Neuronal stem cell (in vitro differentiated cells): ENCODE results near the gene PCYT1A.
A peak's percentile ranks its signal among the peaks of the same experiment; 100 is the strongest.

Experiments used
- DNase-seq: peaks from one replicate; pipeline ENCODE4 v3.0.0-alpha.2; 2013; ENCODE audit warnings: low spot score
- H2AFZ ChIP-seq: one replicate; pipeline ENCODE4 v1.6.1; 2013; ENCODE audit warnings: mild to moderate bottlenecking, low read length, inconsistent platforms
- H2AK5ac ChIP-seq: 2 replicates; pipeline ENCODE4 v1.6.1; 2013; ENCODE audit warnings: low read depth, mild to moderate bottlenecking, inconsistent platforms, low read length, moderate library complexity, mixed read lengths
- H2BK120ac ChIP-seq: 2 replicates; pipeline ENCODE4 v1.6.1; 2013; ENCODE audit warnings: low read depth, mild to moderate bottlenecking, inconsistent platforms, low read length, moderate library complexity, mixed read lengths
- H2BK12ac ChIP-seq: one replicate; pipeline ENCODE4 v1.6.1; 2013; ENCODE audit warnings: low read length, inconsistent platforms
- H2BK15ac ChIP-seq: 2 replicates; pipeline ENCODE4 v1.6.1; 2013; ENCODE audit warnings: mild to moderate bottlenecking, low read length, inconsistent platforms, mixed read lengths
- H2BK5ac ChIP-seq: one replicate; pipeline ENCODE4 v1.6.1; 2013; ENCODE audit warnings: inconsistent platforms, mild to moderate bottlenecking, low read length, moderate library complexity
- H3K14ac ChIP-seq: one replicate; pipeline ENCODE4 v1.6.1; 2013; ENCODE audit warnings: low read length, inconsistent platforms
- H3K18ac ChIP-seq: 2 replicates; pipeline ENCODE4 v1.6.1; 2013; ENCODE audit warnings: low read length, inconsistent platforms
- H3K23ac ChIP-seq: 2 replicates; pipeline ENCODE4 v1.6.1; 2013; ENCODE audit warnings: low read depth, mild to moderate bottlenecking, mixed read lengths, low read length, inconsistent platforms; ENCODE audit not compliant: poor library complexity
- H3K27ac ChIP-seq: replicated peaks from 3 replicates; pipeline ENCODE4 v1.5.1; 2013; ENCODE audit warnings: low read length, inconsistent platforms
- H3K27me3 ChIP-seq, 3 experiments: 2 replicates each; pipeline ENCODE4 v1.6.1; 2013; ENCODE audit warnings: low read length in 3 of 3, mild to moderate bottlenecking in 2 of 3, inconsistent platforms in 1 of 3, low read depth in 1 of 3, mixed read lengths in 1 of 3, moderate library complexity in 1 of 3; ENCODE audit not compliant: control insufficient read depth in 3 of 3, insufficient read depth in 3 of 3
- H3K36me3 ChIP-seq, 2 donors: replicated peaks in 1 of 2; 2 replicates each; pipeline ENCODE4 v1.6.1; 2013; ENCODE audit warnings: low read length in 2 of 2; ENCODE audit not compliant: control insufficient read depth in 2 of 2, insufficient read depth in 2 of 2
- H3K4ac ChIP-seq: 2 replicates; pipeline ENCODE4 v1.6.1; 2013; ENCODE audit warnings: inconsistent platforms, mild to moderate bottlenecking, low read length, moderate library complexity
- H3K4me1 ChIP-seq, 2 donors: 1 replicate in 1 of 2; 2 replicates in 1 of 2; pipeline ENCODE4 v1.6.1; 2013; ENCODE audit warnings: low read length in 2 of 2, low read depth in 1 of 2; ENCODE audit not compliant: control insufficient read depth in 2 of 2, insufficient read depth in 1 of 2
- H3K4me2 ChIP-seq: one replicate; pipeline ENCODE4 v1.6.1; 2013; ENCODE audit warnings: mild to moderate bottlenecking, low read length, inconsistent platforms; ENCODE audit not compliant: insufficient read depth, poor library complexity, severe bottlenecking
- H3K4me3 ChIP-seq, 2 donors: 2 replicates each; pipeline ENCODE4 v1.5.1; 2013; ENCODE audit warnings: low read length in 2 of 2, mild to moderate bottlenecking in 2 of 2, inconsistent platforms in 1 of 2, moderate library complexity in 1 of 2
- H3K79me1 ChIP-seq: one replicate; pipeline ENCODE4 v1.6.1; 2013; ENCODE audit warnings: low read depth, mild to moderate bottlenecking, inconsistent platforms, low read length, moderate library complexity
- H3K9ac ChIP-seq: one replicate; pipeline ENCODE4 v1.6.1; 2013; ENCODE audit warnings: mild to moderate bottlenecking, low read depth, low read length, inconsistent platforms; ENCODE audit not compliant: poor library complexity
- H3K9me3 ChIP-seq, 2 donors: replicated peaks in 1 of 2; 2 replicates each; pipeline versions ENCODE3 to v1.6.1; 2013; ENCODE audit warnings: low read length in 2 of 2, mild to moderate bottlenecking in 2 of 2, inconsistent platforms in 1 of 2, low read depth in 1 of 2, mixed read lengths in 1 of 2, moderate library complexity in 1 of 2; ENCODE audit not compliant: control insufficient read depth in 2 of 2, insufficient read depth in 1 of 2
- H4K8ac ChIP-seq: one replicate; pipeline ENCODE4 v1.6.1; 2013; ENCODE audit warnings: low read depth, mild to moderate bottlenecking, inconsistent platforms, low read length, moderate library complexity
- H4K91ac ChIP-seq: one replicate; pipeline ENCODE4 v1.6.1; 2013; ENCODE audit warnings: low read length, low read depth, mild to moderate bottlenecking, inconsistent platforms; ENCODE audit not compliant: poor library complexity
- WGBS, 2 donors: extraction: QIAGEN DNeasy Blood & Tissue Kit; methylation state at CpG; one replicate each; pipeline ENCODE4 v1.1.7; 2013; ENCODE audit warnings: missing lambda C conversion rate in 2 of 2, mixed read lengths in 1 of 2; ENCODE audit not compliant: insufficient read length in 2 of 2, insufficient replicate concordance in 1 of 2; ENCODE audit errors: extremely low coverage in 2 of 2; 5-methylcytosine and 5-hydroxymethylcytosine counted together

The PCYT1A gene

DNA sequence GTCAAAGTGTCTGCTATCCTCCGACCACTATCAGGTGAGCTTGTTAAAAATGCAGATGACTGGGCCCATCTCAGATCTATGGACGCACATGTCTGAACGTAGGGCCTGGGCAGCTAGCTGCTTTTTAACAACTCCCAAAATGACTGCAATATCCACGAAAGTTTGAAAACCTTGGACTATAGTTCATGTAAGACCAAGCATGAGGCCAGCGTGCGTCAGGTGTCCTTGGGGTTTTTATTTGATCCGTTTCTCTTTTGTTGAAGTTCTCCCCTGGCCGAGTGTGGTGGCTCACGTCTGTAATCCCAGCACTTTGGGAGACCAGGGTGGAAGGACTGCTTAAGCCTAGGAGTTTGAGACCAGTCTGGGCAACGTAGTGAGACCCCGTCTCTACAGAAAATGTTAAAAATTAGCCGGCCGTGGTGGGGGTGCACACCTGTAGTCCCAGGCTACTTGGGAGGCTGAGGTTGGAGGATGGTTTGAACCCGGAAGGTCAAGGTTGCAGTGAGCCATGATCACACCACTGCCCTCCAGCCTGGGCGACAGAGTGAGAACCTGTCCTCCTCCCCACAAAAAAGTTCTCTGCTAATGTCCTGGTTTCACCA lies 61.7 kb downstream of the PCYT1A start:
- Histone ChIP-seq H2BK120ac (no peak overlapping the region), H2BK15ac (no peak overlapping the region), H4K91ac (no peak overlapping the region), H3K4ac (no peak overlapping the region), H2BK12ac (no peak overlapping the region), H3K27ac (no peak overlapping the region), H4K8ac (no peak overlapping the region), H3K23ac (no peak overlapping the region), H3K9me3 (no peaks in the 10 kb centered on the region), H2AK5ac (no peak overlapping the region), H2AFZ (no peak overlapping the region), H3K4me2 (no peak overlapping the region), H3K9ac (no peak overlapping the region), H3K4me3 (no peak overlapping the region), H3K4me1 (no peaks in the 10 kb centered on the region), H3K79me1 (no peaks in the 10 kb centered on the region), H3K18ac (no peak overlapping the region), H3K27me3 (no peaks in the 10 kb centered on the region), H3K14ac (no peak overlapping the region), H2BK5ac (no peak overlapping the region), H3K36me3 (no peaks in the 10 kb centered on the region)
- no CpG with 5 or more reads among the region's 15 CpGs for WGBS, 2 donors
- DNase-seq: no peak

DNA sequence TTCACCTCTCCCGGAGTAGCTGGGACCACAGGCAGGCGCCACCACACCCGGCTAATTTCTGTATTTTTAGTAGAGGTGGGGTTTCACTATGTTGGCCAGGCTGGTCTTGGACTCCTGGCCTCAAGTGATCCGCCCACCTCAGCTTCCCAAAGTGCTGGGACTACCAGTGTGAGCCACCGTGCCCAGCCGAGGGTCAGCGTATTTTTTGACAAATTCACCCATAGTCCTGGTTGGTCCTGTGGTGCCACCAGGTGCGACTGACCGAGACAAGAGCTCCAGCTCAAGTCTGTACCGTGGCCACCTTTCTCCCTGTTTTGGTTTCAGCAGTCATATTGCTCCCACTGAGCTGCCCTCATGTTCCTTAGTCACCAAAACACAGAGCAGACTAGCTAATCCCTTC lies 62.4 kb downstream of the PCYT1A start:
- H3K9me3 ChIP-seq: no peaks in the 10 kb centered on the region
- H2BK5ac ChIP-seq: no peak overlapping the region
- DNase-seq: no peak
- H3K4me2 ChIP-seq: no peak overlapping the region
- H4K8ac ChIP-seq: no peak overlapping the region
- H3K36me3 ChIP-seq: no peaks in the 10 kb centered on the region
- no peaks in the 10 kb centered on the region for H3K27me3 ChIP-seq
- H3K27ac ChIP-seq: no peak overlapping the region
- H3K9ac ChIP-seq: peak overlapping the region; percentile 30
- H3K18ac ChIP-seq: peak overlapping the region; percentile 48
- peak overlapping the region; percentile 49 for H2BK15ac ChIP-seq
- H2AK5ac ChIP-seq: no peak overlapping the region
- no peak overlapping the region for H2AFZ ChIP-seq
- WGBS, 2 donors: no CpG with 5 or more reads among the region's 10 CpGs
- H2BK12ac ChIP-seq: no peak overlapping the region
- H3K4ac ChIP-seq: no peak overlapping the region
- no peak overlapping the region for H4K91ac ChIP-seq
- peak overlapping the region; percentile 21 for H3K14ac ChIP-seq
- peaks cover 0 to under 1% of the 10 kb centered on the region in 2 donors for H3K4me1 ChIP-seq
- no peak overlapping the region for H3K23ac ChIP-seq
- H3K4me3 ChIP-seq: no peak overlapping the region
- H3K79me1 ChIP-seq: no peaks in the 10 kb centered on the region
- no peak overlapping the region for H2BK120ac ChIP-seq

DNA sequence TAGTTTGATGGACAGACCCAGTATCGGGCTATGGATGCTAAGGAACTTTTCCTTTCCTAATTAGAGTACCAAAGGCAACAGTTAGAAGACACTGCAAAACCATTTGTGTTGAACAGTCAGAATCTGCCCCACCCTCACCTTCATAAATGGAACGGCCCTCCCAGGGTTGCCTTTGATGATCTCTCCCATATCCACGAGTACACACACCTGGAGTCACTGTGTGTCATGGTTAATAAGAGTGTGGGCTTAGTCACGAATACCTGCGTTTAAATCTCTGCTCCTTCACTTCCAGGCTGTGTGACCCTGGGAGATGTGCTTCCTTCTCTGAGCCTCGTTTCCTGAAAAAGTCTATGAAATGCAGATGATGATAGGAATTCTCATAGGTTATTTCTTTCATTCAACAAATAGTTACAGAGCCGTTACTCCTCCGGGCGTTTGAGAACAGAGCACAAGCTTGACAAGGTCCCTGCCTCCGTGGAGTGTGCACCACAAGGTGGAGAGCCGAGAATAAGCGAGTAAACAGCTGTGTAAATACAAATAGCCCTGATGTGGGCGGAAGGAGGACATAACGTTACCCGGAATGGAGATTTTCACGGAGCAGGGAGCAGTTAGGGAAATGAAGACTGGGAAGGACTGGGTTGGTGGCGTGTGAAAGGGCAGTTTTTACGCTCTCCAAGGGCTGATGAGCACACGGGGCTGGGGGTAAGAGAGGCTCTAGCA lies 64.5 kb downstream of the PCYT1A start:
- Histone ChIP-seq H3K4me2 (no peak overlapping the region), H4K91ac (no peak overlapping the region)
- WGBS, 2 donors: no CpG with 5 or more reads among the region's 19 CpGs

DNA sequence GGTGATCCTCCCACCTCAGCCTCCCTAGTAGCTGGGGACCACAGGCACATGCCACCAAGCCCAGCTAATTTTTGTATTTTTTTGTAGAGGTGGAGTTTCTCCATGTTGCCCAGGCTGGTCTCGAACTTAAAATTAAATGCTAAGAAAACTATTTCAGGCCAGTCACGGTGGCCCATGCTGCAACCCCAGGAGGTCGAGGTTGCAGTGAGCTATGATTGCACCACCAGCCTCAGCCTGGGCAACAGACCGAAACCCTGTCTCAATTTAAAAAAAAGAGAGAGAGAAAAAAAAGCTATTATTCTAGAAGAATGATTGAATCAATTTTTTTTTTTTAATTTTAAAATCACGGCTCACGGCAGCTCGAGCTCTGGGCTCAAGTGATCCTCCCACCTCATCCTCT lies 66.5 kb downstream of the PCYT1A start:
- H2AK5ac ChIP-seq: no peak overlapping the region
- no peak overlapping the region for H4K91ac ChIP-seq
- H2BK12ac ChIP-seq: no peak overlapping the region
- no CpG with 5 or more reads among the region's 7 CpGs for WGBS, 2 donors
- no peak overlapping the region for H3K27ac ChIP-seq
- peaks cover 0 to 8% (median 0%) of the 10 kb centered on the region in 3 experiments for H3K27me3 ChIP-seq
- peaks cover 9 to 11% of the 10 kb centered on the region in 2 donors for H3K4me1 ChIP-seq
- no peak overlapping the region for H4K8ac ChIP-seq
- H3K4ac ChIP-seq: no peak overlapping the region
- H2BK5ac ChIP-seq: no peak overlapping the region
- no peak overlapping the region for H3K4me3 ChIP-seq
- H3K4me2 ChIP-seq: no peak overlapping the region
- H3K9me3 ChIP-seq: no peaks in the 10 kb centered on the region
- no peak overlapping the region for H3K9ac ChIP-seq
- no peaks in the 10 kb centered on the region for H3K79me1 ChIP-seq
- no peak overlapping the region for H2BK15ac ChIP-seq
- H3K23ac ChIP-seq: no peak overlapping the region
- no peak overlapping the region for H2AFZ ChIP-seq
- no peak overlapping the region for H3K18ac ChIP-seq
- H3K14ac ChIP-seq: no peak overlapping the region
- no peak for DNase-seq
- H2BK120ac ChIP-seq: no peak overlapping the region
- H3K36me3 ChIP-seq: no peaks in the 10 kb centered on the region

More for the DNA sequence above, 64.5 kb downstream of the PCYT1A start:
- no peak overlapping the region for H3K27ac ChIP-seq
- no peak overlapping the region for H2BK12ac ChIP-seq
- no peaks in the 10 kb centered on the region for H3K36me3 ChIP-seq
- H2BK5ac ChIP-seq: no peak overlapping the region
- H2AK5ac ChIP-seq: no peak overlapping the region
- H3K4me1 ChIP-seq: peaks cover 3 to 9% of the 10 kb centered on the region in 2 donors
- no peak overlapping the region for H3K4ac ChIP-seq
- no peak overlapping the region for H3K4me3 ChIP-seq
- H4K8ac ChIP-seq: no peak overlapping the region
- no peak overlapping the region for H3K14ac ChIP-seq
- H3K9ac ChIP-seq: no peak overlapping the region
- H3K23ac ChIP-seq: no peak overlapping the region
- H3K79me1 ChIP-seq: no peaks in the 10 kb centered on the region
- no peaks in the 10 kb centered on the region for H3K27me3 ChIP-seq
- no peak overlapping the region for H2BK15ac ChIP-seq
- no peaks in the 10 kb centered on the region for H3K9me3 ChIP-seq
- H2AFZ ChIP-seq: no peak overlapping the region
- H2BK120ac ChIP-seq: no peak overlapping the region
- DNase-seq: no peak
- H3K18ac ChIP-seq: no peak overlapping the region
